ENCODE data around the gene PTPRK. TPM values are rescaled to one million over a fixed set of nuclear protein-coding genes. Genes with fewer than 3 reads are reported as not detected.

Gene PTPRK
- total and polyA plus RNA-seq, 2 experiments from 2014 or later: 26.9 to 56.4 TPM

GRCh38 chr6:128172081-128172480 lies 348.3 kb downstream of the PTPRK start (continued):
- TF ChIP-seq ZNF331 (CRISPR knock-in tag; IDR thresholded peaks at IDR 0.05; ENCODE audit: low read depth) (no peak), ZNF114 (CRISPR knock-in tag; IDR thresholded peaks at IDR 0.05) (no peak), STAT1 (IDR thresholded peaks at IDR 0.05; ENCODE audit: unreplicated experiment) (no peak), NANOG (IDR thresholded peaks at IDR 0.05; ENCODE audit: borderline replicate concordance) (no peak), REST (IDR thresholded peaks at IDR 0.05; ENCODE audit: unreplicated experiment) (no peak), ETS1 (IDR thresholded peaks at IDR 0.05) (no peak), CREB1 (CRISPR knock-in tag; IDR thresholded peaks at IDR 0.05; ENCODE audit: low read depth) (no peak)

- Histone ChIP-seq H2AFZ (no peak overlapping the region), H3K27me3 (ENCODE audit: insufficient read depth) (no peaks in the 10 kb centered on the region), H3F3A (replicated peaks; ENCODE audit: low read depth) (no peaks in the 10 kb centered on the region), H3K4me1 (ENCODE audit: insufficient read depth) (no peaks in the 10 kb centered on the region), H3K4me2 (no peak overlapping the region), H3K4me3 (no peak overlapping the region), H3K9me2 (ENCODE audit: insufficient read depth) (no peaks in the 10 kb centered on the region), H3K27ac (ENCODE audit: low read depth) (no peak overlapping the region), H3K36me3 (ENCODE audit: insufficient read depth) (no peaks in the 10 kb centered on the region), H4K20me1 (replicated peaks; ENCODE audit: insufficient read depth) (no peaks in the 10 kb centered on the region), H3K79me2 (replicated peaks; ENCODE audit: insufficient read depth) (no peaks in the 10 kb centered on the region)
- DNase-seq (ENCODE audit: low spot score) (no peak), ATAC-seq (no peak)
- H3K4me3 Mint-ChIP-seq: no peak overlapping the region
- no peaks in the 10 kb centered on the region for H3K36me3 Mint-ChIP-seq (ENCODE audit: low read depth)
- H3K27ac Mint-ChIP-seq: 0 out of 2 replicates have a peak overlapping the region, but pooled peaks have one; percentile 21
- H3K9me3 Mint-ChIP-seq: no peaks in the 10 kb centered on the region
- no peaks in the 10 kb centered on the region for H3K27me3 Mint-ChIP-seq (ENCODE audit: insufficient read depth, low read depth, poor library complexity)
- no peaks in the 10 kb centered on the region for H3K4me1 Mint-ChIP-seq
- TF ChIP-seq STAT1 (IDR thresholded peaks at IDR 0.05; ENCODE audit: unreplicated experiment) (no peak), NANOG (IDR thresholded peaks at IDR 0.05; ENCODE audit: borderline replicate concordance) (no peak), CTCF (conservative IDR thresholded peaks at IDR 0.05; ENCODE audit: low read depth in 2 of 2) (no peak), ZNF462 (CRISPR knock-in tag; IDR thresholded peaks at IDR 0.05) (no peak), JUNB (IDR thresholded peaks at IDR 0.05; ENCODE audit: unreplicated experiment) (no peak), EZH2 (IDR thresholded peaks at IDR 0.05; ENCODE audit: low read depth, unreplicated experiment) (no peak), ETS1 (IDR thresholded peaks at IDR 0.05) (no peak), EZH2phosphoT487 (IDR thresholded peaks at IDR 0.05; ENCODE audit: unreplicated experiment) (no peak)
These were observed 349.2 kb downstream of the PTPRK start for GRCh38 chr6:128171182-128171581.
